Breast epithelium (tissue), 4 donors: ENCODE results near the gene ETNK1. TPM values are rescaled to one million over a fixed set of nuclear protein-coding genes. Genes with fewer than 3 reads are reported as not detected.

Experiments
- DNase-seq, 2 donors: peaks; one replicate each; pipeline ENCODE4 v3.0.0-alpha.2; 2019; ENCODE audit warnings: low spot score in 2 of 2
- H3K27ac ChIP-seq, 2 donors: fragments of 200-600 bp; sonication (generic) in 1 of 2; one replicate each; pipeline ENCODE4 v1.5.1; 2016 to 2019; ENCODE audit warnings: mild to moderate bottlenecking in 1 of 2
- H3K27me3 ChIP-seq, 2 donors: fragments of 200-600 bp; sonication (generic) in 1 of 2; one replicate each; pipeline versions ENCODE4 v1.5.1 to v1.6.0; 2017 to 2019; ENCODE audit warnings: control low read depth in 1 of 2, mild to moderate bottlenecking in 1 of 2
- H3K36me3 ChIP-seq: fragments of 200-600 bp; one replicate; pipeline ENCODE4 v1.5.1; 2019
- H3K4me1 ChIP-seq, 2 donors: fragments of 200-600 bp; sonication (generic); one replicate each; pipeline ENCODE4 v1.5.1; 2016 to 2019; ENCODE audit warnings: control low read depth in 1 of 2
- H3K4me3 ChIP-seq, 3 donors: fragments of 200-600 bp; sonication (generic); 1 replicate in 2 of 3; 2 replicates in 1 of 3; pipeline ENCODE4 v1.5.1; 2016 to 2019; ENCODE audit warnings: mild to moderate bottlenecking in 3 of 3, moderate library complexity in 2 of 3
- H3K9me3 ChIP-seq, 2 donors: fragments of 200-600 bp; sonication (generic) in 1 of 2; one replicate each; pipeline ENCODE4 v1.5.1; 2016 to 2019; ENCODE audit warnings: control low read depth in 1 of 2
- POLR2A ChIP-seq: fragments of 450-650 bp; IDR thresholded peaks from one replicate; pipeline ENCODE4 v1.6.1; 2016; ENCODE audit warnings: antibody characterized with exemption, mild to moderate bottlenecking, moderate library complexity
- POLR2AphosphoS5 ChIP-seq, 3 donors: sonication (generic); formaldehyde crosslinking; IDR thresholded peaks; one replicate each; pipeline ENCODE4 v1.6.1; 2017; ENCODE audit warnings: antibody characterized with exemption in 3 of 3
- intact Hi-C: fragments of 100-400 bp; cut with DNase I; formaldehyde crosslinking; loops from one replicate; pipeline ENCODE4 v1.15.1; 2023; ENCODE audit warnings: low total_unique reads
- total RNA-seq, 3 donors: library from RNA; depleted of rRNA; stranded (reverse); fragments of >200 nt; gene quantifications; one replicate each; pipeline ENCODE4 v1.1.0, GENCODE V29; 2016
- TF ChIP-seq, protein P1 (sequence below), 3 donors: fragments of 450-650 bp; IDR thresholded peaks; one replicate each; pipeline ENCODE4 v1.5.1; 2016 to 2017; ENCODE audit warnings: antibody characterized with exemption in 3 of 3, mild to moderate bottlenecking in 3 of 3, moderate library complexity in 3 of 3

ETNK1 gene
- total RNA-seq, 3 donors from 2014 or later = 26.2 to 67.0 (median 44.6) TPM

DNA sequence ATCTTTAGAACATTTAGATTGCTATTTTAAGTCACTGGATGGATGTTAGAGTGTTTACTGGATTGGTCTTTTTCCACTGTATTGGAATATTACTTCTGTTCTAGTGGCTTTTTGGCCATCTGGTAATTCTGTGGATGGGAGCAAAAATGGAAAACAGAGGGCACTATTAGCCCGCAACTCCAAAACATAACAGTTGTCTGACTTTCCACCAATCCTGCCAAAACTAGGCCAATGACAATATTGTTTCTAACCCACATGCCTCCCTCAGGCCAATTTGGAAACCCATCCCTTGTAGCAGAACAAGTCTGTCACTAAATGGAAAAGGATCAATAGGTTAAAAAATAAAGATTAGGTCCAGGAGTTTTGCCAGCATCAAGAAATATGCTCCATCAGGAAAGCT, 97.8 kb downstream of the ETNK1 start:
- intact Hi-C loops = no loop called here
- H3K36me3 ChIP-seq = no peaks in the 10 kb centered on the region
- no peaks in the 10 kb centered on the region for H3K4me1 ChIP-seq
- TF ChIP-seq POLR2AphosphoS5 (IDR thresholded peaks at IDR 0.05) = no peak
- TF ChIP-seq, protein P1, sequence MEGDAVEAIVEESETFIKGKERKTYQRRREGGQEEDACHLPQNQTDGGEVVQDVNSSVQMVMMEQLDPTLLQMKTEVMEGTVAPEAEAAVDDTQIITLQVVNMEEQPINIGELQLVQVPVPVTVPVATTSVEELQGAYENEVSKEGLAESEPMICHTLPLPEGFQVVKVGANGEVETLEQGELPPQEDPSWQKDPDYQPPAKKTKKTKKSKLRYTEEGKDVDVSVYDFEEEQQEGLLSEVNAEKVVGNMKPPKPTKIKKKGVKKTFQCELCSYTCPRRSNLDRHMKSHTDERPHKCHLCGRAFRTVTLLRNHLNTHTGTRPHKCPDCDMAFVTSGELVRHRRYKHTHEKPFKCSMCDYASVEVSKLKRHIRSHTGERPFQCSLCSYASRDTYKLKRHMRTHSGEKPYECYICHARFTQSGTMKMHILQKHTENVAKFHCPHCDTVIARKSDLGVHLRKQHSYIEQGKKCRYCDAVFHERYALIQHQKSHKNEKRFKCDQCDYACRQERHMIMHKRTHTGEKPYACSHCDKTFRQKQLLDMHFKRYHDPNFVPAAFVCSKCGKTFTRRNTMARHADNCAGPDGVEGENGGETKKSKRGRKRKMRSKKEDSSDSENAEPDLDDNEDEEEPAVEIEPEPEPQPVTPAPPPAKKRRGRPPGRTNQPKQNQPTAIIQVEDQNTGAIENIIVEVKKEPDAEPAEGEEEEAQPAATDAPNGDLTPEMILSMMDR (IDR thresholded peaks at IDR 0.05) = no peak
- no peak for TF ChIP-seq POLR2A
- no peak for DNase-seq
- H3K9me3 ChIP-seq = no peaks in the 10 kb centered on the region
- H3K27ac ChIP-seq = no peak overlapping the region
- H3K27me3 ChIP-seq = no peaks in the 10 kb centered on the region
- H3K4me3 ChIP-seq = no peak overlapping the region

DNA sequence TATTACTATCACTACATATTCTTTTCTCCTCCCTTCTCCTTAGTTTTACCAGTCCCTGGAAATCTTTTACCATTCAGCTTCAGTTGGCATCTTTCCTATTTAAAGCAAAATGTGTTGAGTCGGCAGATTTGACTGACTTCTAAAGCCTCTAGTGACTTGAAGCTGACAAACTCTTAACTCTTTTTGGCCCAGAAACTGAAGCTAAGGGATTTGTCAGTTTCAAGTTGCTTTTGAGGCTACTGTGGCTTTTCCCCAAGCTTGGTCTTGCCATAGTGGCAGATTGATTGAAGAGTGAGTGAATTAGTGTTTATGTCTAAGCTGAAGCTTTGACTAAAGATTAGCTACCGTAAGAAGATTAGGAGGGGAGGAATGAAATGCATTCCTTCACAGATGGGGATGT, 104.0 kb downstream of the ETNK1 start:
- intact Hi-C loops = no loop called here
- Histone ChIP-seq H3K4me1 (no peaks in the 10 kb centered on the region), H3K4me3 (no peak overlapping the region), H3K27ac (peak overlapping the region in 1 of 2 donors; percentile 72), H3K36me3 (no peaks in the 10 kb centered on the region), H3K9me3 (no peaks in the 10 kb centered on the region), H3K27me3 (no peaks in the 10 kb centered on the region)
- DNase-seq = no peak
- TF ChIP-seq POLR2AphosphoS5 (IDR thresholded peaks at IDR 0.05) (no peak), POLR2A (no peak)
- TF ChIP-seq, protein P1 (IDR thresholded peaks at IDR 0.05) = no peak

DNA sequence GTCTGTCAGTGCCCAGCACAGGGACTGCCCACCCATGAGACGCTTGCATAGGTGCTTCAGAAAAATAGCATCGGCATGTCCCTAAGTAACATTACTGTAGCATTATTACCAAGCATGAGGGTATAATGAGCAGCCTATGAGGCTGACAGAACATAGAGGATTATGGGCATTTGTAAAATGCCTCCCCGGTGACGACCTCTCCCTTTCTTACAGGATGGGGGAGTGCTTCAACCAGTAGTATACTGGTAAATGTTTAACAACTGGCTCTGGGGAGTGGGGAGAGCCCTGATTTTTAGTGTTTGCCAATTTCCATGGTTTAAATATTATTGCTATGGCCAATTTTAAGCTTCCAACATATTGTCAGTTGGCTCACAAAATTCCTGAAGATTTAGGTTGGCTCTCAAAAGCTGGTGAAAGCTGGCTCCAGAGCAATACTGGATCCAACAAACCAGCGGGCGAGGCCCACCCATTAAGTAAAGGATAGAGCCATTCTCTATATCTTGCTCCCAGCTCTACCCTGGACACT, 104.5 kb downstream of the ETNK1 start:
- intact Hi-C loops = no loop called here
- peak overlapping the region in 1 of 3 donors; percentile 36 for H3K4me3 ChIP-seq
- no peaks in the 10 kb centered on the region for H3K4me1 ChIP-seq
- H3K27me3 ChIP-seq = no peaks in the 10 kb centered on the region
- H3K27ac ChIP-seq = peak overlapping the region in 1 of 2 donors; percentile 72
- DNase-seq = no peak
- no peaks in the 10 kb centered on the region for H3K36me3 ChIP-seq
- H3K9me3 ChIP-seq = no peaks in the 10 kb centered on the region
- TF ChIP-seq, protein P1 (IDR thresholded peaks at IDR 0.05) = no peak
- TF ChIP-seq POLR2AphosphoS5 (IDR thresholded peaks at IDR 0.05) (no peak), POLR2A (no peak)

DNA sequence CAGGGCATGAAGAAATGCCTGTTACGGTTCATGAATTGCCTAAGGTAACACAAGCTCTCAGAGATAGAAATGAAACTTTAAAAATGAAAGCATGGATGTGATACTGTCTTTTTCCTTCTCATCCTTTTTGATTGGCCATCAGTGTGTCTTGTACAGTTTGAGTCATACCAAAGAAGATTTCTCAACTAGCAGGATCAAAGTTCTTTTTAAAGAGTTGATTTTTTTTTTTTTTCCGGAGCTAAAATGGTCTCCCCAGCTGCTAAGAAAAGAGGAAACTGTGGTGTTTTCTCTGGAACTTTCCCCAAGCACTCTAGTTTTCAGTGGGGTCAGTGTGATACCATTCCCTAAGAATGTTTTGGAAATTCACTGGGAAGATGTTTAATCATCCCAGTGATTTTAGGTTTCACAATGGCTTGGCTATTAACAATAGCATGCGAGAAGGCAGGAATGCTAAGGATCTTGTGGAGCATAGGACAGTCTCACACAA, 105.0 kb downstream of the ETNK1 start:
- Histone ChIP-seq H3K36me3 (no peaks in the 10 kb centered on the region), H3K9me3 (no peaks in the 10 kb centered on the region), H3K4me3 (peak overlapping the region in 1 of 3 donors; percentile 36), H3K27me3 (no peaks in the 10 kb centered on the region), H3K4me1 (no peaks in the 10 kb centered on the region), H3K27ac (peak overlapping the region in 1 of 2 donors; percentile 72)
- intact Hi-C loops = no loop called here
- DNase-seq = no peak
- no peak for TF ChIP-seq POLR2AphosphoS5 (IDR thresholded peaks at IDR 0.05)
- TF ChIP-seq POLR2A = no peak
- TF ChIP-seq, protein P1 (IDR thresholded peaks at IDR 0.05) = no peak

DNA sequence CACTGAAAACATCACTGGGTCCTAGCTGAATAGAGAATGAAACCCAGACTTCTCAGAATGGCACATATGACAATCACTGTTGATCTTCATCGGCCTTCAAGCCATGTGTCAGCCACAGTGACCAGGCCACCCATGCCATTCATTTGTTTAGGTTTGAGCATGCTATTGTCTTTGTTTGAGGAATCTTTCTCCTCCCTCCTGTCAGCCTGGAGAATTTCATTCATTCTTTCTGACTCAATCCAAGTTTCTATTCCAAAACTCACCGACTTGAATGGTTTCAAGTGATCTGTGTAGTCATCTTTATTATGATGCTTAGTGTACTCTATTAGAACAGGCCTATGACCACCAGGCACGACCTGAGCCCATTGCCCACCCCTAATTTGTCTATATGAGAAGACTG, 106.3 kb downstream of the ETNK1 start:
- TF ChIP-seq, protein P1 (IDR thresholded peaks at IDR 0.05) = no peak
- TF ChIP-seq POLR2A (no peak), POLR2AphosphoS5 (IDR thresholded peaks at IDR 0.05) (no peak)
- intact Hi-C loops = no loop called here
- Histone ChIP-seq H3K36me3 (no peaks in the 10 kb centered on the region), H3K4me3 (no peak overlapping the region), H3K9me3 (no peaks in the 10 kb centered on the region), H3K4me1 (no peaks in the 10 kb centered on the region), H3K27me3 (no peaks in the 10 kb centered on the region), H3K27ac (no peak overlapping the region)
- no peak for DNase-seq
